Adrenal gland (tissue), 12 donors: ENCODE data around the gene MAP2K6. TPM values are rescaled to one million over a fixed set of nuclear protein-coding genes. Genes with fewer than 3 reads are reported as not detected.

ENCODE experiments used
- DNase-seq, 7 donors: peaks; one replicate each; pipeline ENCODE4 v3.0.0-alpha.2; 2019 to 2020
- H3K27ac ChIP-seq, 5 donors: fragments of 200-600 bp; sonication (generic) in 4 of 5; 1 replicate in 3 of 5; 2 replicates in 2 of 5; pipeline versions ENCODE4 v1.5.1 to v1.8.0; 2016 to 2020; ENCODE audit warnings: mild to moderate bottlenecking in 1 of 5
- H3K27me3 ChIP-seq: fragments of 200-600 bp; 2 replicates; pipeline ENCODE4 v1.8.0; 2021
- H3K36me3 ChIP-seq, 2 donors: fragments of 200-600 bp; replicated peaks in 1 of 2; 1 replicate in 1 of 2; 2 replicates in 1 of 2; pipeline versions ENCODE4 v1.5.1 to v1.8.0; 2018 to 2022
- H3K4me1 ChIP-seq, 2 donors: fragments of 200-600 bp; replicated peaks in 1 of 2; 1 replicate in 1 of 2; 2 replicates in 1 of 2; pipeline versions ENCODE4 v1.5.1 to v1.8.0; 2018 to 2021
- H3K4me3 ChIP-seq, 4 donors: fragments of 200-600 bp; sonication (generic) in 3 of 4; one replicate each; pipeline ENCODE4 v1.5.1; 2016 to 2018
- H3K9me3 ChIP-seq, 3 donors: fragments of 200-600 bp; sonication (generic) in 1 of 3; replicated peaks in 1 of 3; 1 replicate in 2 of 3; 2 replicates in 1 of 3; pipeline versions ENCODE4 v1.5.1 to v1.8.0; 2016 to 2021
- POLR2A ChIP-seq, 2 donors: fragments of 450-650 bp; IDR thresholded peaks; one replicate each; pipeline ENCODE4 v1.6.1; 2017; ENCODE audit warnings: antibody characterized with exemption in 2 of 2, mild to moderate bottlenecking in 2 of 2, moderate library complexity in 1 of 2
- WGBS, 4 donors: extraction: QIAGEN DNeasy Blood & Tissue Kit in 2 of 4; methylation state at CpG; one replicate each; pipeline versions ENCODE4 v1.1.5 to v1.1.7; 2013 to 2017; 5-methylcytosine and 5-hydroxymethylcytosine counted together
- intact Hi-C, 2 donors: fragments of 100-400 bp; cut with DNase I; formaldehyde crosslinking; loops; one replicate each; pipeline versions ENCODE4 v1.14.1 to v1.15.0; 2022 to 2023
- polyA plus RNA-seq, 3 donors: library from polyadenylated mRNA; stranded (reverse); fragments of 200-250 nt in 2 of 3; fragments of 350-450 nt in 1 of 3; fragmentation: Illumina TruSeq in 1 of 3; extraction: RNeasy Lipid Tissue Mini Kit (QIAGEN cat#74804) in 1 of 3; gene quantifications; one replicate each; pipeline ENCODE4 v1.2.3, GENCODE V29; 2013 to 2014
- total RNA-seq, 9 donors: library from RNA; depleted of rRNA in 4 of 9; stranded (reverse); fragments of >200 nt in 4 of 9; fragments of 120-200 nt in 1 of 9; fragmentation: NEBNext Ultra II Directional in 1 of 9; extraction: Animal tissue kit (Norgen Biotek cat#: 25700) in 1 of 9; gene quantifications; one replicate each; pipeline versions ENCODE4 v1.1.0 to v1.2.4, GENCODE V29; 2013 to 2023
- TF ChIP-seq, protein P1 (sequence below), 6 experiments: fragments of 450-650 bp in 4 of 6; fragments of 200-600 bp in 2 of 6; sonication (generic) in 1 of 6; IDR thresholded peaks; 1 replicate in 5 of 6; 2 replicates in 1 of 6; pipeline versions ENCODE4 v1.5.1 to v1.8.0; 2016 to 2021; ENCODE audit warnings: antibody characterized with exemption in 6 of 6, mild to moderate bottlenecking in 2 of 6, moderate library complexity in 1 of 6
- donor health status: healthy with polysubstance abuse.
- donor health status: Bipolar disorder and iron deficiency.
- donor health status: DM: yes; HTN: yes; CAD: no.
- donor health status: DM: no; HTN: no; CAD: no.
- donor health status: DM: no; HTN: no; CAD: no.
- donor health status: DM: yes; HTN: yes; CAD: no.

MAP2K6 gene
- total and polyA plus RNA-seq, 12 donors, result 0.53 to 7.0 (median 1.9) TPM

DNA sequence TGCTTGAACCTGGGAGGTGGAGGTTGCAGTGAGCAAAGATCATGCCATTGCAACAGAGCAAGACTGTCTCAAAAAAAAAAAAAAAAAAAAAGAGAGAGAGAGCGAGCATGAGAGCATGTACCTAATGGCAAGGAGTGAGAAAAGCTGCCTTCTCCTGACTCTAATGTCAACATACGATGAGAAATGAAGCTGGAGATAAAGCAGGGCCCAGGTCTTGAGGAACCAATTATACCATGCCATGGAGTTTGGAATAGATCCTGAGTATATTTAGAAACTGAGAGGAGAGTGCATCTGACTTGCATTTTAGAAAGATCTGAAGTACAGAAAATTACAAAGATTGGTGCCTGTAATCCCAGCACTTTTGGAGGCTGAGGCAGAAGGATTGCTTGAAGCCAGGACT, 3.8 kb upstream of the MAP2K6 start:
- no peaks in the 10 kb centered on the region for H3K27me3 ChIP-seq
- no peak for DNase-seq
- no peak for TF ChIP-seq POLR2A (IDR thresholded peaks at IDR 0.05)
- TF ChIP-seq, protein P1, sequence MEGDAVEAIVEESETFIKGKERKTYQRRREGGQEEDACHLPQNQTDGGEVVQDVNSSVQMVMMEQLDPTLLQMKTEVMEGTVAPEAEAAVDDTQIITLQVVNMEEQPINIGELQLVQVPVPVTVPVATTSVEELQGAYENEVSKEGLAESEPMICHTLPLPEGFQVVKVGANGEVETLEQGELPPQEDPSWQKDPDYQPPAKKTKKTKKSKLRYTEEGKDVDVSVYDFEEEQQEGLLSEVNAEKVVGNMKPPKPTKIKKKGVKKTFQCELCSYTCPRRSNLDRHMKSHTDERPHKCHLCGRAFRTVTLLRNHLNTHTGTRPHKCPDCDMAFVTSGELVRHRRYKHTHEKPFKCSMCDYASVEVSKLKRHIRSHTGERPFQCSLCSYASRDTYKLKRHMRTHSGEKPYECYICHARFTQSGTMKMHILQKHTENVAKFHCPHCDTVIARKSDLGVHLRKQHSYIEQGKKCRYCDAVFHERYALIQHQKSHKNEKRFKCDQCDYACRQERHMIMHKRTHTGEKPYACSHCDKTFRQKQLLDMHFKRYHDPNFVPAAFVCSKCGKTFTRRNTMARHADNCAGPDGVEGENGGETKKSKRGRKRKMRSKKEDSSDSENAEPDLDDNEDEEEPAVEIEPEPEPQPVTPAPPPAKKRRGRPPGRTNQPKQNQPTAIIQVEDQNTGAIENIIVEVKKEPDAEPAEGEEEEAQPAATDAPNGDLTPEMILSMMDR (IDR thresholded peaks at IDR 0.05), result no peak
- H3K4me3 ChIP-seq, result no peak overlapping the region
- H3K27ac ChIP-seq, result no peak overlapping the region
- peaks cover 0 to 7% of the 10 kb centered on the region in 2 donors for H3K4me1 ChIP-seq
- 90 to 95% (median 94%) methylated on average over 2 of the region's 2 CpGs for WGBS, 4 donors
- no peaks in the 10 kb centered on the region for H3K36me3 ChIP-seq
- intact Hi-C loops, result no loop called here
- no peaks in the 10 kb centered on the region for H3K9me3 ChIP-seq

DNA sequence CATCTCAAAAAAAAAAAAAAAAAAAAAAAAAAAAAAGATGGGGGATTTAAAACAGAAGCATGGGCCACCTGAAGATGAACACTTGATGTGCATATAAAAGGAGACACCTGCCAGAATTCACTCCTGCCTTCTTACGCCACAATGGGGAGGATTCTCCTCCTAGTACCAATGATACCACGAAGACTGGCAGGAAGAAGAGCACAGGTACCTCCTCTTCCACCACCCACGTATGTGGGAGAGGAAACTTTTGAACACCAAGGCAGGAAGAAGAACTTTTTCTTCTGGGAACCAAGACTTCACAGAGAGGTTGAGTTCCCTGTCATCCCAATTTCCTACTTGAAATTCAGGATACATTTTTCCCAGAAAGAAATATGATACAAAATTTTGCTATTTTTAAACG, 2.7 kb upstream of the MAP2K6 start:
- DNase-seq, result no peak
- intact Hi-C loops, result no loop called here
- H3K9me3 ChIP-seq, result no peaks in the 10 kb centered on the region
- no peaks in the 10 kb centered on the region for H3K27me3 ChIP-seq
- peaks cover 0 to 18% of the 10 kb centered on the region in 2 donors for H3K4me1 ChIP-seq
- TF ChIP-seq, protein P1 (IDR thresholded peaks at IDR 0.05), result no peak
- TF ChIP-seq POLR2A (IDR thresholded peaks at IDR 0.05), result no peak
- no peak overlapping the region for H3K27ac ChIP-seq
- H3K4me3 ChIP-seq, result no peak overlapping the region
- no peaks in the 10 kb centered on the region for H3K36me3 ChIP-seq
- 72 to 88% (median 74%) methylated on average over 4 of the region's 4 CpGs for WGBS, 4 donors

DNA sequence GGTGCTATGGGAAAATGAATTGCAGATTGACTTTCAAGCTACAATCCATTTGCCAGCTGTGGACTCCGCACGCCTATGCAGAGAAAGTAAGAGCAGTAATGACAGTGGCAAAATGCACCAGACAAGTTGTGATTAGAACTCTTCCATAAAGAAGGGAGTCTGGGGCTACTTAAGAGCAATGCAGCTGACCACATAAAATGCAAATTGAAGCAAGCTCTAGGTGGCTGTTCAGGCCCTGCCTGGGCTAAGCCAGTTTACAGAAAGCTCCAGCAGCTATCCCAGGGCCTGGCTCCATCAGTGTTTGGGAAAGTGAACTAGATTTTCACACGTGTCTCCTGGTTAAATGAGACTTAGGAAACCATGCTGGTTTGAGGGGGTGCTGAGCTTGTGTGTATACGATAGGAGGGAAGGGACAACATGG, 2.2 kb upstream of the MAP2K6 start:
- TF ChIP-seq POLR2A (IDR thresholded peaks at IDR 0.05), result no peak
- TF ChIP-seq, protein P1 (IDR thresholded peaks at IDR 0.05), result no peak
- Histone ChIP-seq H3K4me3 (no peak overlapping the region), H3K4me1 (peaks cover 0 to 18% of the 10 kb centered on the region in 2 donors), H3K27ac (no peak overlapping the region), H3K9me3 (no peaks in the 10 kb centered on the region), H3K36me3 (no peaks in the 10 kb centered on the region), H3K27me3 (no peaks in the 10 kb centered on the region)
- DNase-seq, result no peak
- 84 to 87% (median 85%) methylated on average over 4 of the region's 4 CpGs for WGBS, 4 donors
- intact Hi-C loops, result no loop called here

DNA sequence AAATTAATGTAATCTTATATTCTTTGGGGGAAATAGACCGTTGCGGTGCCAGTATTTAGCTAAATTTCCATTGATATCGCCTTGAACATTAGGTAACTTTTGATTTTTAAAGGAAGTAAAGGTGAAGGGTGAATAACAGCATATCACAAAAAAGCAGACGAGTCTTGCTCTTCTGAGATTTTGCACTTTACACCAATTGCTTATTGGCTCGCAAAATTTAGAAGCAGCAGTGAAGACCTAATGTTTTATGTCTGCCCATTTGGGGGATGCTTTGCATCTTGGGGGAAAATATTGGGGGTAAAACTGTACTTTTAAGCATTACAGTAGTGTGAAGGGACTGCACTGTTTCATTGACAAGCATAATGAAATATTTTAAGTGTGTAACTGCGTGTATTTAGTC, 934 bp downstream of the MAP2K6 start:
- Histone ChIP-seq H3K9me3 (no peaks in the 10 kb centered on the region), H3K36me3 (no peaks in the 10 kb centered on the region), H3K27me3 (no peaks in the 10 kb centered on the region), H3K4me1 (peaks cover 0 to 18% of the 10 kb centered on the region in 2 donors), H3K4me3 (peak overlapping the region in 1 of 4 donors; percentile 70), H3K27ac (no peak overlapping the region)
- intact Hi-C loops, result no loop called here
- no peak for DNase-seq
- TF ChIP-seq POLR2A (IDR thresholded peaks at IDR 0.05), result no peak
- TF ChIP-seq, protein P1 (IDR thresholded peaks at IDR 0.05), result no peak
- WGBS, 4 donors, result 18 to 23% (median 22%) methylated on average over 6 of the region's 6 CpGs
